Fibroblast of villous mesenchyme (primary cell): ENCODE results near the gene IFT80. TPM values are rescaled to one million over a fixed set of nuclear protein-coding genes. Genes with fewer than 3 reads are reported as not detected.

ENCODE experiments used
- DNase-seq: peaks from one replicate; pipeline ENCODE4 v3.0.0-alpha.2; 2010; ENCODE audit warnings: low read depth
- H3K4me3 ChIP-seq: 2 replicates; pipeline ENCODE4 v1.5.1; 2011; ENCODE audit warnings: low read depth, mild to moderate bottlenecking, low read length
- CTCF ChIP-seq: IDR thresholded peaks from 2 replicates; pipeline ENCODE4 v1.5.1; 2012; ENCODE audit warnings: low read depth, mild to moderate bottlenecking, low read length; ENCODE audit not compliant: insufficient read depth
- total RNA-seq: library from RNA; depleted of rRNA; stranded (reverse); fragments of >200 nt; gene quantifications from 2 replicates; pipeline ENCODE4 v1.2.3, GENCODE V29; 2012

IFT80 gene
- total RNA-seq, 1 donor, result 47.9 TPM

- H3K4me3 ChIP-seq, result no peak overlapping the region
- TF ChIP-seq CTCF, result no peak
- DNase-seq, result no peak
Measured at GRCh38 chr3:160392798-160393197, 6.2 kb downstream of the IFT80 start.

- no peak for DNase-seq
- TF ChIP-seq CTCF, result no peak
- H3K4me3 ChIP-seq, result no peak overlapping the region
Measured at GRCh38 chr3:160390565-160391138, 8.4 kb downstream of the IFT80 start.

GRCh38 chr3:160384639-160385318 is 14.2 kb downstream of the IFT80 start:
- no peak for TF ChIP-seq CTCF
- H3K4me3 ChIP-seq, result no peak overlapping the region
- DNase-seq, result no peak

- DNase-seq, result peak; percentile 50
- no peak overlapping the region for H3K4me3 ChIP-seq
- no peak for TF ChIP-seq CTCF
Measured at GRCh38 chr3:160381470-160381869, 17.6 kb downstream of the IFT80 start.

- no peak for TF ChIP-seq CTCF
- DNase-seq, result peak; percentile 19
- H3K4me3 ChIP-seq, result no peak overlapping the region
Measured at GRCh38 chr3:160379628-160380214, 19.3 kb downstream of the IFT80 start.

- DNase-seq, result peak; percentile 87
- no peak overlapping the region for H3K4me3 ChIP-seq
- no peak for TF ChIP-seq CTCF
Measured at GRCh38 chr3:160378331-160379109, 20.5 kb downstream of the IFT80 start.
